ENCODE data around the gene TRABD. TPM values are rescaled to one million over a fixed set of nuclear protein-coding genes. Genes with fewer than 3 reads are reported as not detected.

Gene TRABD
- total RNA-seq, 1 donor from 2014 or later = 44.4 TPM

DNA sequence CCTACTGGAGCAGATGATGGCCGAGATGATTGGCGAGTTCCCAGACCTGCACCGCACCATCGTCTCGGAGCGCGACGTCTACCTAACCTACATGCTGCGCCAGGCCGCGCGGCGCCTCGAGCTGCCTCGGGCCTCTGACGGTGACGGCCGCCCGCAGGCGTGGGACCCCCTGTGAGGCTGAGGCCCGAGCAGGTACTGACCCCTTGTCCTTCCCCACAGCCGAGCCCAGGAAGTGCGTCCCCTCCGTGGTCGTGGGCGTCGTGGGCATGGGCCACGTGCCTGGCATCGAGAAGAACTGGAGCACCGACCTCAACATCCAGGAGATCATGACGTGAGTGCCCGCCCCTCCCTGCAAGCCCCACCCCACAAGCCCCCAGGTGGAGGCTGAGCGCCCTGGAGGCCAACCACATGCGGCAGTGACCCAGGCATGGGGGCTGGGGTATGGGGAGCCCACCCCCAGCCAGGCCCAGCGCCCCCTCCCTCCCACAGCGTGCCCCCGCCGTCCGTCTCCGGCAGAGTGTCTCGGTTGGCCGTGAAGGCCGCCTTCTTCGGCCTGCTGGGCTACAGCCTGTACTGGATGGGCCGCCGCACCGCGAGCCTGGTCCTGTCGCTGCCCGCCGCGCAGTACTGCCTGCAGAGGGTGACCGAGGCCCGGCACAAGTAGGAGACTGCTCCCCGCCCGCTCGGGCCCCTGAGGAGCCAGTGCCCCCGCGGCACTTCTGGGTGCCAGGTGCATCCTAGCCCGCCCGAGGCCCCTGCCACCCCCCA, 12.3 kb downstream of the TRABD start:
- peaks cover 16% of the 10 kb centered on the region for H3K4me1 Mint-ChIP-seq
- H3K4me3 Mint-ChIP-seq = no peak overlapping the region
- peaks cover 3% of the 10 kb centered on the region for H3K36me3 Mint-ChIP-seq

GRCh38 chr22:50198624-50199017, 12.9 kb downstream of the TRABD start:
- Mint-ChIP-seq H3K4me1 (peaks cover 16% of the 10 kb centered on the region), H3K27me3 (ENCODE audit: low read depth) (no peaks in the 10 kb centered on the region), H3K27ac (no peak overlapping the region), H3K9me3 (peaks cover 5% of the 10 kb centered on the region), H3K4me3 (no peak overlapping the region), H3K36me3 (peaks cover 8% of the 10 kb centered on the region)
- DNase-seq (ENCODE audit: low spot score in 2 of 2, unreplicated experiment in 2 of 2) = no peak
- no peak for TF ChIP-seq CTCF (IDR thresholded peaks at IDR 0.05; ENCODE audit: unreplicated experiment)

More for the DNA sequence above, 12.3 kb downstream of the TRABD start:
- H3K27me3 Mint-ChIP-seq (ENCODE audit: low read depth) = no peaks in the 10 kb centered on the region
- H3K27ac Mint-ChIP-seq = no peak overlapping the region
- no peak for TF ChIP-seq CTCF (IDR thresholded peaks at IDR 0.05; ENCODE audit: unreplicated experiment)
- DNase-seq (ENCODE audit: low spot score in 2 of 2, unreplicated experiment in 2 of 2) = no peak
- H3K9me3 Mint-ChIP-seq = no peaks in the 10 kb centered on the region

- Mint-ChIP-seq H3K4me1 (peaks cover 16% of the 10 kb centered on the region), H3K27me3 (ENCODE audit: low read depth) (no peaks in the 10 kb centered on the region), H3K9me3 (peaks cover 6% of the 10 kb centered on the region), H3K36me3 (peaks cover 12% of the 10 kb centered on the region), H3K4me3 (peak overlapping the region; percentile 67), H3K27ac (no peak overlapping the region)
- no peak for TF ChIP-seq CTCF (IDR thresholded peaks at IDR 0.05; ENCODE audit: unreplicated experiment)
- DNase-seq (ENCODE audit: low spot score in 2 of 2, unreplicated experiment in 2 of 2) = no peak
Observed at GRCh38 chr22:50199251-50199721, 13.6 kb downstream of the TRABD start.

DNA sequence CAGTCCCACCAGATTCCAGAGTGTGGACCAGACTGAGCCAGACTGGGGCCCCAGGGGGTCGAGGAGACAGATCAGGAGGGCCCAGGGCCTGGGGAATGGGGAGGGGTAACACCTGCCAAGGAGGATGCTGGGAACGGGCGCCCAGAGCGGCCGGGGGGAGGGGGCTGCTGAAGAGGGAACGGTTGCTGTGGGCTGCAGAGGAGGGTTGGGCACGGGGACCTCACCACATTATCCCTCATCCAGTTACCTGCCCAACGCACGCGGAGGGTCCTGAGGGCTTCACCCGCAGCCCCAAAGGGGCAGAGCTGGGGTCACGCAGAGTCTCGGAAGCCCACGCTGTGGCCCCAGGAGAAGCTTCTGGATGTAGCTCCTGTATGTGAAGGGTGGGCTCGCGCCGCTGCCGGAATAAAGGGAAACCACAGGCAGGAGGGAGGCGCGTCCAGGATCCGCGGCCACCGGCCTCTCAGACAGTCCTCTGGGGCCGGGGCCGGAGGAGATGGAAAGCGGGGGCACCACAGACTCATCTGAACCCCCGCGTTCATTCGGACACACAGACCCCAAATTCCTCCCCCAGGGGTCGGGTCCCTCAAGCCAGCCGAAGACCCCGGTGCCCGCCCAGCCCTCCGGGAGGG, 14.2 kb downstream of the TRABD start:
- Mint-ChIP-seq H3K27me3 (ENCODE audit: low read depth) (no peaks in the 10 kb centered on the region), H3K4me1 (peaks cover 16% of the 10 kb centered on the region), H3K4me3 (peak overlapping the region; percentile 67), H3K9me3 (peaks cover 6% of the 10 kb centered on the region), H3K36me3 (peaks cover 12% of the 10 kb centered on the region), H3K27ac (no peak overlapping the region)
- no peak for DNase-seq (ENCODE audit: low spot score in 2 of 2, unreplicated experiment in 2 of 2)
- no peak for TF ChIP-seq CTCF (IDR thresholded peaks at IDR 0.05; ENCODE audit: unreplicated experiment)

DNA sequence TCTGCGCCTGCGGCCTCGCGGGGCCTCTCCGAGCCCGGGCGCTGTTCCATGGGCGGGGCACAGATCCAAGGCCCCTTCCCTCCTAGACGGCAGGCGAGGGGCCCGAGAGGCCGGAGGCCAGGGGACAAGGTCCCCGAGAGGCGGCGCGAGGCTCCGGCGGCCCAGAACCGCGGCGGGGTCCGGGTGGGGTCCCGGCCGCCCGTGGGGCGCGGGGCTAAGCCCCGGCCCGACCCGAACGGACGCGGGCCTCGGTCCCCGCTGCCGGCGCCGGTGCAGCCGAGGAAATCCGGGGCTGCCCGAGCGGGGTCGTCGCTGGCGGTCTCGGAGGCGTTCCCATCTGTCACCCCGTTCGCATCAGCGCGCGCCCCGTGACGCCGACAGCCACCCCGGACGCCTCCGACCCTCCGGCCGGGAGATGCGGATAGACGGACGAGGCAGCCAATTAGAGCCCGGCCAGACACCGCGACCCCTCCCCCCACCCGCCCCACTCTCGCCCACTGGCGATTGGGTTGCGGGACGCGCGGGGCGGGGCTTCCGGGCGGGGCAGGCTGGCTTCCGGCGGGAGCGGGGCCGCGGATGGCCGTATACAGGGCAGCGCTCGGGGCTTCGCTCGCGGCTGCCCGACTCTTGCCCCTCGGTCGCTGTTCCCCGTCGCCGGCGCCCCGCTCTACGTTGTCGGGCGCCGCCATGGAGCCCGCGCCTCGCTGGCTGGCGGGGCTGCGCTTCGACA, 14.9 kb downstream of the TRABD start, which contains the start of gene SELENOO:
Gene SELENOO, plus strand, starts transcription at position 551 of the 730 bp plus-strand sequence. Its CDS starts 26 bp downstream, at position 577.
- H3K27ac Mint-ChIP-seq = no peak within 1 kb of the TSS
- H3K9me3 Mint-ChIP-seq = peaks cover 6% of the 10 kb centered on the region

More for the DNA sequence above, 14.9 kb downstream of the TRABD start, which contains the start of gene SELENOO:
- Mint-ChIP-seq H3K4me3 (peak within 1 kb of the TSS; percentile 80), H3K36me3 (peaks cover 12% of the 10 kb centered on the region), H3K4me1 (peaks cover 16% of the 10 kb centered on the region), H3K27me3 (ENCODE audit: low read depth) (no peaks in the 10 kb centered on the region)
- no peak for TF ChIP-seq CTCF (IDR thresholded peaks at IDR 0.05; ENCODE audit: unreplicated experiment)
- peak; percentile 88 to 90 for DNase-seq (ENCODE audit: low spot score in 2 of 2, unreplicated experiment in 2 of 2)
